B cell (primary cell): ENCODE results near the gene CD200R1L.

Source experiments
- EZH2 ChIP-seq: IDR thresholded peaks from 2 replicates; pipeline ENCODE4 v1.6.1; 2012; ENCODE audit warnings: borderline replicate concordance, low read depth, mild to moderate bottlenecking, moderate library complexity, low read length; ENCODE audit not compliant: insufficient read depth, poor library complexity, severe bottlenecking
- TF ChIP-seq, protein P1 (sequence below): fragments of 200-600 bp; IDR thresholded peaks from one replicate; pipeline ENCODE4 v1.8.0; 2022; ENCODE audit warnings: antibody characterized with exemption, mild to moderate bottlenecking

- TF ChIP-seq, protein P1, sequence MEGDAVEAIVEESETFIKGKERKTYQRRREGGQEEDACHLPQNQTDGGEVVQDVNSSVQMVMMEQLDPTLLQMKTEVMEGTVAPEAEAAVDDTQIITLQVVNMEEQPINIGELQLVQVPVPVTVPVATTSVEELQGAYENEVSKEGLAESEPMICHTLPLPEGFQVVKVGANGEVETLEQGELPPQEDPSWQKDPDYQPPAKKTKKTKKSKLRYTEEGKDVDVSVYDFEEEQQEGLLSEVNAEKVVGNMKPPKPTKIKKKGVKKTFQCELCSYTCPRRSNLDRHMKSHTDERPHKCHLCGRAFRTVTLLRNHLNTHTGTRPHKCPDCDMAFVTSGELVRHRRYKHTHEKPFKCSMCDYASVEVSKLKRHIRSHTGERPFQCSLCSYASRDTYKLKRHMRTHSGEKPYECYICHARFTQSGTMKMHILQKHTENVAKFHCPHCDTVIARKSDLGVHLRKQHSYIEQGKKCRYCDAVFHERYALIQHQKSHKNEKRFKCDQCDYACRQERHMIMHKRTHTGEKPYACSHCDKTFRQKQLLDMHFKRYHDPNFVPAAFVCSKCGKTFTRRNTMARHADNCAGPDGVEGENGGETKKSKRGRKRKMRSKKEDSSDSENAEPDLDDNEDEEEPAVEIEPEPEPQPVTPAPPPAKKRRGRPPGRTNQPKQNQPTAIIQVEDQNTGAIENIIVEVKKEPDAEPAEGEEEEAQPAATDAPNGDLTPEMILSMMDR, result no peak
- no peak for TF ChIP-seq EZH2
These were observed 46.7 kb downstream of the CD200R1L start for GRCh38 chr3:112799946-112800345.
